ENCODE results near the gene NKAP.
"Not testable (repeated sequence)": the region's sequence is repeated elsewhere in the genome, so short reads cannot be mapped to it uniquely, and the experiment has no call there.

Gene NKAP

DNA sequence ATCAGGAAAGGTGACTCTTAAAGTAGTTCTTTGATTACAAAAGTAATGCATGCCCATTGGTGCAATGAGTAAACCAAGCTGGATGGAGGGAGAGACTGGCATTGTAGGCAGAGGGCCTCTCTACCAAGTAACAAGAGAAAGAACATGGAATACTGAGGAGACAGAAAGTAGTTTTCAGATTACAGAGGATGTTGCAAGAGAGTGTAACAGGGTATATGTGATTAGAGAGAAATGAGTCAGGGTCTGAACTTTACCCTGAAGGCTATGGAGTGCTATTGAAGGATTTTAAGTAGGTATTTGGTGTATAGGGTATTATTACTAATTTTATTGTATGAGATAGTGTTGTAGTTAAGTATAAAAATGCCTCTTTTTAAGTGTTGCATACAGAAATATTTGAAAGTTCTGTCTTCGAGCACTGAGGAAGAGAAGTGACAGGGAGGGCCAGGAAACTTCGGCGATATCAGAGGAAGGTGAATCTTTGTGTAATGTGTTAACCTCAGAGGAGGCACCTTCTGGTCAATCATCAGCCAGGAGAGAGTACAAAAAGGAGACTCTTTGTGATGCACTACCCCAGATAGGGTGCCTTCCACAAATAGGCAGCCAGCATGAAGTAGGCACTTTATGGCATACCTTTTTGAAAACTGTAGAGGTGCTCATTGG lies 8.2 kb downstream of the NKAP start:
- no peak for DNase-seq

DNA sequence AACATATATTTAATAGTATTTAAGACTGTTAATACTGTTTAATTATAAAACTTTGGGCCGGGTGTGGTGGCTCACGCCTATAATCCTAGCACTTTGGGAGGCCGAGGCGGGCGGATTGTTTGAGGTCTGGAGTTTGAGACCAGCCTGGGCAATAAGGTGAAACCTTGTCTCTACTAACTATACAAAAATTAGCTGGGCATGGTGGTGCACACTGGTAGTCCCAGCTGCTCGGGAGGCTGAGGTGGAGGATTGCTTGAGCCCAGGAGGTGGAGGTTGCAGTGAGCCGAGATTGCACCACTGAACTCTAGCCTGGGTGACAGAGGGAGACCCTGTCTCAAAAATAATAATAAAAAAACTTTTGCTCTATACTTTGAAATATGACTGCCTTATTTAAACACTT lies 21.2 kb downstream of the NKAP start:
- DNase-seq = not testable (repeated sequence)

DNA sequence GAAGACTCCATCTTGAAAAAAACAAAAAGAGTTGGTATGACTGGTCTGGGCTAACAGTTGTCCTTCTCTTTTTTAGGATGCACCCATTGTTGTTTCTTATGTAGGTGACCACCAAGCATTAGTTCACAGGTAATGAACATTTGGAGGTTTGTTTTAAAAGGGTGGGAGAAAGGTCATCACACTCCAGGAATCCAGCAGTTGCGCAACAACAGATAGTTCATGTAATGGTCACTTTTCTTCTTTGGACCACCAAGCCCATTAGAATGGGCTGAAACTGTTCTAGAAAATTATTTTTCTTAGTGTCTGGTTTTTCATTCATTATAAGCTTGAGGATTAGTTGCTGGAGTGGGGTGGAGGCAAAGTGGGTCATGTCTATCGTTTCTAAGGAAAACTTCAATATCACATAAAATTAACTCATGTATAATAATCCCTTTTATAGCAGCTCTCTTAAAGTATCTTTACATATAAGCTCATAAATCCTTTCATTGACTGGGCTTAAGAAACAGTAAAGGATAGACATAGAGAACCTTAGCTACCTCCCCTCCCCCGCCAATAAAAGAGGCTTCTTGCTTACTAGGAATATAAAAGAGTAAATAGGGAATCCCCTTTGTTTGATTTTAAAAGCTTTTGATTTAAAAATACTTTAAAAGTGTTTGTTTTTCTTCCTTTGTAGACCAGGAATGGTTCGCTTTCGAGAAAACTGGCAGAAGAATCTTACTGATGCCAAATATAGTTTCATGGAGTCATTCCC lies 23.5 kb downstream of the NKAP start:
- DNase-seq = no peak

DNA sequence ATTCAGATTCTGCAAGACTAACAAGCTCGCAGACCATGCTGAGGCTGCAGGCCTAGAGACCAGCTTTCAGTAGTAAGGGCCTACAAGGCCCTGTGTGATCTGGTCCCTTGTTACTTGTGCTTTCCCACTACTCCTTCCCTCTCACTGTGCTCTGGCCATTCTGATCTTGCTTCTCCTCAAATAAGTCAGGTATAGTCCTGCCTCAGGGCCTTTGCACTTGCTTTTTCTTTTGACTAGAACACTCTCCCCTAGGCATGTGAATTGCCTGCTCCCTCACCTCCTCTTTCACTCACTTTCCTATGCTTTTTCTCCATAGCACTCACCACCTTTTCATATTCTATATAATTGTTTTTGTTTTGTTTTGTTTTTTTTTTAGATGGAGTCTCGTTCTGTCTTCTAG lies 25.7 kb downstream of the NKAP start:
- DNase-seq = no peak

DNA sequence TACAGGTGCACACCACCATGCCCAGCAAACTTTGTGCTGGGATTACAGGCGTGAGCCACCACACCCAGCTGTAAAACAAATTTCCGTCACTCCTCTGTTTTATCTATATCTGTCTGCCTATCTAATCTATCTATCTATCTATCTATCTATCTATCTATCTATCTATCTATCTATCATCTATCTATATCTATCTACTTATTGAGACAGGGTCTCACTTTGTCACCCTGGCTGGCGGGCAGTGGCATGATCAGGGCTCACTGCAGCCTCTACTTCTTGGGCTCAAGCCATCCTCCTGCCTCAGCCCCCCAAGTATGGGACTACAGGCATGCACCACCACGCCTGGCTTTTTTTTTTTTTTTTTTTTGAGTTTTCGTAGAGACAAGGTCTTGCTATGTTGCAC lies 27.2 kb downstream of the NKAP start:
- DNase-seq = no peak

DNA sequence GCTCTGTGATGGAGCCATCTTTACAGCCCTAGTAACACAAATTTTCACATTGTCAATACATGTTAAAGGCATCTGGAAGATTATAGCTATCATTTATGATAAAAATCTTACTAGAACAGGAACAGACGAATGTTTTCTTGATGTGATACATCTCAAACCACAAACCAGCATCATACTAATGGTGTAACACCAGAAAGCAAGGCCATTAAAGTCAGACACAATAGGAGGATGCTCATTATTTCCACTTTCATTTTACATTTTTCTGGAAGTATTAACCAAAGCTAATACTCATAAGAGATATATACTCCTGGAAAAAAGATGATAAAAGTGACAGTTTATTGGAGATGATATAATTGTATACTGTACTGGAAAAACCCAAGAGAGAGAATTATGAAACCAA lies 42.6 kb downstream of the NKAP start:
- DNase-seq = no peak

DNA sequence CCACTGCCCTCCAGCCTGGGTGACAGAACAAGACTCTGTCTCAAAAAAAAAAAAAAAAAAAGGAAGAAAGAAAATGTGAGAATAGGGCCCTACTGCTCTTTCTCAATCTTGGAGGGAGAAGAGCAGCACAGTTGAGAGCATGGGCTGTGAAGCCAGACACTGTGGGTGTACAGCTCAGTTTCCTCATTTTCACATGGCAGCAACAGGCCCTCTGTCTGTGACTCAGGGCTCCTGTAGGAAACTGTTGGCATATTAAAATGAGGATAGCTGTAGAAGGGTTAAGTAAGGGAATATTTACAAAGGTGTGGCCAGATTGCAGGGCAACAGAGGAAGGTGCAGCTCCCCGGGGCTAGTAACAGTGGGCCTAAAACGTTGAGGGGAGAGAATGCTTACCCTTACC lies 44.4 kb downstream of the NKAP start:
- DNase-seq = peak; percentile 69

DNA sequence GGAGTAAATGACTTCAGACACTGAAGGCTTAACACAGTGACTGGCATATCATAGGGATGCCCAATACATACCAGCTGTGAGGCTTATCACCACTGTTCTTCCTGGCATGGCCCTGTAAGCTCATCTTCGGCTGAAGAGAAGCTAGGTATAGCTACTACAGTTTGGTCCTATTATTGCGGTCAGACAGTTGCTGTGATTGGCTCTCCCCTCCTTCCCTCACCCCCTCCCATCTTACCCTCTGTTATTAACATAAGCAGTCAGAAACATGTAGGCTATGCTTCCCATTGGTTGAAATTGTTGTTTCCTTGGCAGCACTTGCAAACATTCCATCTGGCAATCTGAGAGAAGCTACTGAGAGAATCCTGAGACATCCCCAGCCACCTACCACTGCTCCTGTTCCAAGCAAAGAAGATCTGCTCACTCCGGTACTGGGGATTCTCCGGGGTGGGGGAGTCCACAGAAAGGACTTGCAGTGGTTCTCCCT lies 47.7 kb downstream of the NKAP start, which contains the start of gene AKAP14:
Gene AKAP14 (plus strand): TSS at position 51 of the 484 bp plus-strand sequence. CDS start 7,331 bp downstream, outside the sequence.
- DNase-seq = no peak

DNA sequence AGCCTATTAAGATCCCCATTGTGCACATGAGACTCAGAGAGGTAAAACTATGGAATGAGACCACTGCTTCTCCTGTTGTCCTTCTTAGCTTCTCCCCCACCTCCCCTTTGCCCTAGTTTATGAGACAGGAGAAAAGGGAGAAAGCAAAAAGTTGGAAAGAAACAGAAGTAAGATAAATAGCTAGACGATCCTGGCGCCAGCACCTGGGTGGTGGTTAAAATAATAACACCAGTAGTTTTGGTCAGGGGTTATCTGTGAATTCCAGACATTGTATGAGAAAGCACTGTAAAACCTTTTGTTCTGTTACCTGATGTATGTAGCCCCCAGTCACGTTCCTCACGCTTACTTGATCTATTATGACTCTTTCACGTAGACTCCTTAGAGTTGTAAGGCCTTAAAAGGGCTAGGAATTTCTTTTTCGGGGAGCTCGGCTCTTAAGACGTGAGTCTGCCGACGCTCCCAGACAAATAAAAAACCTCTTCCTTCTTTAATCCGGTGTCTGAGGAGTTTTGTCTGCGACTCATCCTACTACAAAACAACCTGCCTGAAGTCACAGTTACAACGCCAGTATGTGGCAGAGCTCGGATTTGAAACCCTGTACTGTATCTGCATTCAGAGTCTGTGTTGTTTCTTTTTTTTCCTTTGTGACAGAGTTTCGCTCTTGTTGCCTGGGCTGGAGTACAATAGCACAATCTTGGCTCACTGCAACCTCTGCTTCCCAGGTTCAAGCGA lies 51.4 kb downstream of the NKAP start:
- not testable (repeated sequence) for DNase-seq

DNA sequence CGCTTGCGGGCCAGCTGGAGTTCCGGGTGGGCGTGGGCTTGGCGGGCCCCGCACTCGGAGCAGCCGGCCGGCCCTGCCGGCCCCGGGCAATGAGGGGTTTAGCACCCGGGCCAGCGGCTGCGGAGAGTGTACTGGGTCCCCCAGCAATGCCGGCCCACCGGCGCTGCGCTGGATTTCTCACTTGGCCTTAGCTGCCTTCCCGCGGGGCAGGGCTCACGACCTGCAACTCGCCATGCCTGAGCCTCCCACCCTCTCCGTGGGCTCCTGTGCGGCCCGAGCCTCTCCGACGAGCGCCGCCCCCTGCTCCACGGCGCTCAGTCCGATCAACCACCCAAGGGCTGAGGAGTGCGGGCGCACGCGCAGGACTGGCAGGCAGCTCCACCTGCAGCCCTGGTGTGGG lies 52.9 kb downstream of the NKAP start:
- not testable (repeated sequence) for DNase-seq

DNA sequence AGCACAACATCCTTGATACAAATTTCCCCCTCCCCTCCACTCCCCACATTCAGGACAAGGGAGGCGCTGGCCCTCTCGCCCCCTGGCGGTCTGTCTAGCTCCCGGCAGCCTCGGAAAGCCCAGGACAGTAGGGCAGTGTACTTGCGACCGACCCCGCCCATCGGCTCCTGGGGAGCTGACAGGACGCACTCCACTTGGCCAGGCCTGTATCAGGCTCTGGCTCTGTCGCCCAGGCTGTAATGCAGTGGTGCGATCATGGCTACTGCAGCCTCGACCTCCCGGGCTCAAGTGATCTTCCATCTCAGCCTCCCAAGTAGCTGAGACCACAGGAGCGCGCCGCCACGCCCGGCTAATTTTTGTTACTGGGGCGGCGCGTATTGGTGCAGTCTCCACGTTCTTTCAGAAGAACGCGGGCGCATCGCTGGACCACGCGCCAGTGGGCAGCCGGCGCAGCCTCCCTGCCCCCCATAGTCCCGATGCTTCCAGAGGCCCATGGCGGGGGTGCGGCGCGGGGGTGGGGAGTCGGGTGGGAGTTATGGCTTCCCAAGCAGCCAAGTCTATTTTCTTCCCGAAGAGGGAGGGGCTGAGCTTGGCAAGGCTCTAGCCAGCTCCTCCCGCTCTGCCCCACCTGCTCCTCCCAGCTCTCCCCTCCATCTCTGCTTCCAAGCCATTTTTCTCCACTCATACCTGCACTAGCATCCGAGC lies 55.7 kb downstream of the NKAP start:
- no peak for DNase-seq

DNA sequence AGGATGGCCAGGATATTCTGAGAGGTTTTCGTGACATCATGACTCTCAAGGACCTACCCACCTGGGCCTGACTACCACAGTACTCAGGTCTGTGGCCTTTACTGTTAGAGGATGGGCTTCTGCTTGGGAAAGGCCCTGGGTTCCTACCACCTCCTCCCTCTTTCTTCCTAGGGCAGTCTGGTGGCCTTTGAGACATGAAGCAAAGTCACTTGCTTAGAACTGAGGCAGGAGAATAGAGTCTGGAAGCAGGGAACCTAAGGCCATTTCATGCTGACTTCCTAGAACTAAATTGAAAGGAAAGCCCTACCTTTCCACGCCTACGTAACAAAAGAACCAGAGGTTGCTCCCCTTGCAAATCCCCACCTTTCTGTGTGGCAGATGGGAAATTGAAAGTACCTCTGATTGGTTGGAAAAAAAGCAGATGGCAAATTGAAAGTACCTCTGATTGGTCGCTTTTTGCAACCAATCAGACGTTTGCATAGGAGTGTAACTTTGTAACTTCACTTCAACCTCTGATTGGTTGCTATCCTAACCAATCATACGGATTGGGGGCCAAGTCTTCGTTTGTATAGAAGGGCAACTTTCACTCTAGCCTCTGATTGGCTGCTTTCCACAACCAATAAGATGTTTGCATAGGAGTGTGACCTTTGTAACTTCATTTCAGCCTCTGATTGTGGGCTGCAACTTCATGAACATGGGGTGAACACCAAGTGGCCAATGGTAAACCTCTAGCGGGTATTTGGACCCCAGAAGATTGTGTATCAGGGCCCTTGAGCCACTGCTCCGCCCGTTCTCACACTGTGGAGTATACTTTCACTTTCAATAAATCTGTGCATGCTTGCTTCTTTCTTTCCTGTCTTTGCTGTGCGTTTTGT lies 57.8 kb downstream of the NKAP start:
- peak; percentile 43 for DNase-seq

DNA sequence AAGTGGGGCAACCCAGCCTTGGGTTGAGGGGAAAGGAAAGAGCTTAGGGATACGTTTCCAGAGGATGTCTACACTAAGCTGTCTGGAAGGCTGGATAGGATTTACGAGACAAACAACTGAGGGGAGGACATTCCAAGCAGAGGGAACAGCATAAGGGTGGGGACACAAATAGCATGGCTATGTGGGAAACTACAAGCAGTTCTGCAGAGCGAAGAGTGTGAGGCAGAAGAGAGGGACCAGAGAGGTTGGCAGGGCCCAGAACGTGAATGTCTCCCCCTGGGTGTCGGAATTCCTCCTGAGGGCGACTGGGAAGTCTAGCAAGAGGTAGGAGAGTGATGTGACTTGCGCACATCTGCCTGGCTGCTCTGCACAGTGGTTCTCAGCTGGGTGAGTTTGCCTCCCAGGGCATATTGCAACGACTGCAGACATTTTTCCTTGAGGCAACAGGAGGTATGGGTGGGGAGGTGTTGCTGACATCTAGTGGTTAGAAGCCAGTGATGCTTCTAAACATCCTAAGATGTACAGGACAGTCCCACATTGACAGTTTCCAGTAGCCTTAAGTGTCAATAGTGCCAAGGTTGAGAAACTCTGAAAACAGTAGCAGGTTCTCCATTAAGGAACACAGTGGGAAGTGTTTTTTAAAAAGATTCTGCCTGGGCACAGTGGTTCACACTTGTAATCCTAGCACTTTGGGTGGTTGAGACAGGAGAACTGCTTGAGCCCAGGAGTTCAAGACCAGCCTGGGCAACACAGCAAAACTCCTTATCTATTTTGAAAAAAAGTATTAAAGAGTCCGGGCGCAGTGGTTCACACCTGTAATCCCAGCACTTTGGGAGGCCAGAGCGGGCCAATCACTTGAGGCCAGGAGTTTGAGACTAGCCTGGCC lies 62.8 kb downstream of the NKAP start:
- DNase-seq = peak; percentile 4

DNA sequence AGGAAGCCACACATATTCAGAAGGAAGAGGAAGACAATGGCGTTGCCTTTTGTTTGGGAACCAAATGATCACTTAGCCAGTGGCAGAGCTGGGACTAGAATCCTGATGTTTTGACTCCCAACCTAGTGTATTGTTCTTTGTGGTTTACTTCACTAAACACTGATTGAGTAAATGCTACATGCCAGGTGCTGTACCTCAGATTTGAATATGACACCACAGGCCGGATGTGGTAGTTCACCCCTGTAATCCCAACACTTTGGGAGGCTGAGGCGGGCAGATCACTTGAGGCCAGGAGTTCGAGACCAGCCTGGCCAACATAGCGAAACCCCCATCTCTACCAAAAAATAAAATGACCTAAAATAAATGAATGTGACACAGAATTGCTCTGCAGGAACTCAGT lies 63.5 kb downstream of the NKAP start:
- no peak for DNase-seq

DNA sequence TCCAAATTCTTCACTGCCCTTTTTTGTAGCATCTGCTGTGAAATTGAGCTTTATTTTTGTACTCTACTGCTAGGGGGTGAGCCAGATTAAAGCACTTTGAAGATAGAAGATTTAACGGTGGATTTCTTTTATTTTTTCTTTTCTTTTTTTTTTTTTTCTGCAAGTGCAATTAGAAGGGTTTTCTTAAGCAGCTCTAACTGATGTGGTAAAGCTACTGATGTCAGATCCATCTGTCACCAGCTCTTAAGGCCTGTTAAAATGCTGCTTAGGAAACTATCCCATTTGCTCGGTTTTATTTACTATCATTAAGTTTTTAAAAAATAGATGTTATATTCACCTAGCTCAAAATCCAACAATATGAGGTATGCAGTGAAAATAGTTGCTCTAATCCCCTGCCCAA lies 64.8 kb downstream of the NKAP start:
- no peak for DNase-seq

DNA sequence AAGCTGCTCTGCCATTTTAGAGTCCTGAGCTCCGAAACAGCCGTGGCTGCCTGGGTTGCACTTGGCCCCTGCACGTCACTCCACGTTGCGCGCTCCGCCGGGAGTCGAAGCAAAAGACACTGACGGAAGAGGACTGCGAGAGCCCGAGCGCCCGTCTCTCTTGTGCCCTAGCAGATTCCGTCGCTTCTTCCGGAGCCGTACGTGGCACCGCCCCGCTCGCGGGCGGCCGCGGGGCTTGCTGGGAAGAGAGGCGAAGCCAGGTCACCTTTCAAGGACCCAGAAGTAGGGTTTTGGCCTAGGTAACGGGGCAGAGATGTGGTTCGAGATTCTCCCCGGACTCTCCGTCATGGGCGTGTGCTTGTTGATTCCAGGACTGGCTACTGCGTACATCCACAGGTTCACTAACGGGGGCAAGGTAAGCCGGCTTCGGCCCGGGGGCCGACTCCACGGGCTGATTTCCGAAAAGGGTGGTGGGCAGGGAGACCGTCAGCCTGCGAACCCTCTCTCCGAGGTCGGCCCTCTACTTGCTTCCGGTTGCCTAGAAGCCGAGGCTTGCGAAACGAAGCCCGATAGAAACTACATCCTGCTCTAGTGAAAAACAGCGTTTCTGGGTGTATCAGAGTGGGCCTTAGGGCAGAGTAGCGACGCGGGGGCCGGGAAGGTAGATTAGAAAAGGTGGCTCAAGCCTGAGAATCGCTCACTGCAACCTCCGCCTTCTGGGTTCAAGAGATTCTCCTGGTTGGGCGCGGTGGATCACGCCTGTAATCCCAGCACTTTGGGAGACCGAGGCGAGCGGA lies 71.8 kb downstream of the NKAP start, which contains the start of the genes NDUFA1 and RNF113A:
Gene NDUFA1 (plus strand): TSS at position 234 of the 797 bp plus-strand sequence. CDS start 80 bp downstream, at position 314.
Gene RNF113A (minus strand): TSS at position 135 of the 797 bp plus-strand sequence. CDS start 120 bp downstream, at position 15.
- DNase-seq = peak; percentile 74

DNA sequence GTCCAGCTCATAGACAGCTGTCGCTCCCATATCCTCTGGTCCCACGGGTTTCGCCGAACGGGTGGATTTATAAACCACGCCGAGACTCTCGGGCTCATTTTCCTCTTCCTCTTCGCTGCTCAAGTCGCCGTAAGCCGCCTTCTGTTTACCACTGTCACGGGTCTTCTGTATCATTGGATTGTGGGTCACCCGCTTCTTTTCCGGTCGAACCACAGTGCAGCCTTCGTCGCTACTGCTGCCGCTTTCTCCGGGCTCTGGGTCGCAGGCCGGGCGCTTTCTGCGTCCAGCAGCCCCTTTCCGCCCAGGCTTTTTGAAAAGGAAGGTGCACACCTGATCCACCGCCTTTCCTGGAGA lies 72.3 kb downstream of the NKAP start:
- no peak for DNase-seq
